SK-N-MC (cell line): Measurements from ENCODE around the gene TRIM44.

Experiments
- EZH2 ChIP-seq: fragments of 200-600 bp; sonication (generic); IDR thresholded peaks from one replicate; pipeline ENCODE4 v1.6.1; 2017; ENCODE audit warnings: antibody characterized with exemption
- FOXP2 ChIP-seq: optimal IDR thresholded peaks from 2 replicates; pipeline ENCODE3; 2011; ENCODE audit warnings: mild to moderate bottlenecking, moderate library complexity; ENCODE audit not compliant: insufficient read depth; ENCODE audit errors: extremely low read length, control extremely low read depth
- POLR2AphosphoS5 ChIP-seq: IDR thresholded peaks from 2 replicates; pipeline ENCODE4 v1.6.1; 2012; ENCODE audit warnings: mild to moderate bottlenecking, low read depth, low read length, borderline replicate concordance

GRCh38 chr11:35624781-35625180 lies 37.8 kb upstream of the TRIM44 start:
- TF ChIP-seq EZH2: no peak
- no peak for TF ChIP-seq POLR2AphosphoS5
- TF ChIP-seq FOXP2: no peak
